HG02759 (cell line): ENCODE measurements around the gene PI4K2B.
"Not testable (repeated sequence)": the region's sequence is repeated elsewhere in the genome, so short reads cannot be mapped to it uniquely, and the experiment has no call there.

Experiments used
- ATAC-seq: cut with Tn5 transposase; IDR thresholded peaks from one replicate; pipeline ENCODE4 v1.9.1; 2021; ENCODE audit warnings: mild to moderate bottlenecking, moderate library complexity; ENCODE audit not compliant: unreplicated experiment

Gene PI4K2B

DNA sequence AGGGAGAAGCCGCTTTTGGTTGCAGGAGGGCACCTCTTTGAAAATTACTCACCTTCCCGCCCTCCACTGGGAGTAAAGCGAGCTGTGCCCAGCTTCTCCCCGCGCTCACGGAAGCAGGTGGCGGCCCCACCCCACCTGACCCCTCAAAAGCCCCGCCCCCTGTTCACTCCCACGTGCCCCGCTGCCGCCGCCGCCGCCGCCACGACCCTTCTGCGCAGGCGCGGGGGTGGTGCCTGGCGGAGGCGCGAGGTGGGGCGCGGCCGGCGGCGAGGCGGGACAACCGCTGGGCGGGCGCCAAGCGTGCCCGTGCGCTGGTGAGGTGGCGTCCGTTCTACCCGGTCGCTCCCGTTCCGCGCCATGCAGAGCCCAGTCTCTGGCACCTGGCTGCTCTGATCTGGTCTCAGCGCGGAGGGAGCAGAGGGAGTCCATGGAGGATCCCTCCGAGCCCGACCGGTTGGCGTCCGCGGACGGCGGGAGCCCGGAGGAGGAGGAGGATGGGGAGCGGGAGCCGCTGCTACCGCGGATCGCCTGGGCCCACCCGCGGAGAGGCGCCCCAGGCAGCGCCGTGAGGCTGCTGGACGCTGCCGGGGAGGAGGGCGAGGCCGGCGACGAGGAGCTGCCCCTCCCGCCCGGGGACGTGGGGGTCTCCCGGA, at the start of gene PI4K2B:
PI4K2B (plus strand) TSS at position 297 of the 653 bp plus-strand sequence; CDS start at position 428, 131 bp downstream.
- ATAC-seq: peak; percentile 83

GRCh38 chr4:25184056-25184455, 49.8 kb upstream of the PI4K2B start:
- ATAC-seq: no peak

- ATAC-seq: no peak
Observed at GRCh38 chr4:25190407-25190806, 43.4 kb upstream of the PI4K2B start.

DNA sequence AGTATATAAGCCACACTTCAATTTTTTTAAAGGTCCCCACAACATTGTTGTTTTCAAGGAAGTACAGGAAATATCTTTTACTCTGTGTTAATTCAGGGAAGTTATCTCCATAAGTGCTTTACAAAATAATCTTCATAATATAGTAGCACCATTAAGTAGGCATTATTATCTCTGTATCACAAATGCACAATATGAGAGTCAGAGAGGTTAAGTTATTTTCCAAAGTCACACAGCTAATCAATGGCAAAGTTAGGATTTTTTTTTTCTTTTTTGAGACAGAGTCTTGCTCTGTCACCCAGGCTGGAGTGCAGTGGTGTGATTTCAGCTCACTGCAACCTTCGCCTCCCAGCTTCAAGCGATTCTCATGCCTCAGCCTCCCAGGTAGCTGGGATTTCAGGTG, 35.1 kb upstream of the PI4K2B start:
- no peak for ATAC-seq

GRCh38 chr4:25207997-25208396, 25.8 kb upstream of the PI4K2B start:
- no peak for ATAC-seq

- ATAC-seq: no peak
Observed at GRCh38 chr4:25209702-25210101, 24.1 kb upstream of the PI4K2B start.

- no peak for ATAC-seq
Observed at GRCh38 chr4:25211721-25212120, 22.1 kb upstream of the PI4K2B start.

DNA sequence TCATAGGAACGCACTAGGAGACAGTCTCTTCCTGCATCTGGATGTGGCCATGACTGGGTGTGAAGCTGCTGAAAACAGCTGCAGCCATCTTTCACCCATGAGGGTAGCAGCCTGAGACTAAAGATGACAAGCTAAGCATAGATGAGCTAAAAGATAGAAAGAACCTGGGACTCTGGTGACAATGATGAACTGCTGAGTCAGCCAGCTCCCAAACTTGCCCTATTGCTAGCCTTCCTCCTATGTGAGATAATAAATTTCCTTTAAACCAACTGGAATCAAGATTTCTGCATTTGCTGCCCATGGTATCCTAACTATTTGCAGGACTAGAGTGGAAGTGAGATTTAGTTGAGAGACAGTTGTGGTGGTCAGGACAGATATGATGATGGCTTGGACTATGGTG, 21.0 kb upstream of the PI4K2B start:
- ATAC-seq: no peak

- ATAC-seq: no peak
Observed at GRCh38 chr4:25213347-25213979, 20.4 kb upstream of the PI4K2B start.

DNA sequence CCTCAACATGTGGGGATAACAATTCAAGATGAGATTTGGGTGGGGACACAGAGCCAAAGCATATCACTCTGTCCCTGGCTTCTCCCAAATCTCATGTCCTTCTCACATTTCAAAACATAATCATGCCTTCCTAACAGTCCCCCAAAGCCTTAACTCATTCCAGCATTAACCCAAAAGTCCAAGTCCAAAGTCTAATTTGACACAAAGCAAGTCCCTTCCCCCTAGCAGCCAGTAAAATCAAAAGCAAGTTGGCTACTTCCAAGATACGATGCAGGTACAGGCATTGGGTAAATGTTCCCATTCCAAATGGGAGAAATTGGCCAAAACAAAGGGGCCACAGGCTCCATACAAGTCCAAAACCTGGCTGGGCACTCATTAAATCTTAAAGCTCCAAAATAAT, 19.1 kb upstream of the PI4K2B start:
- ATAC-seq: not testable (repeated sequence)

GRCh38 chr4:25215511-25215910, 18.3 kb upstream of the PI4K2B start:
- no peak for ATAC-seq

DNA sequence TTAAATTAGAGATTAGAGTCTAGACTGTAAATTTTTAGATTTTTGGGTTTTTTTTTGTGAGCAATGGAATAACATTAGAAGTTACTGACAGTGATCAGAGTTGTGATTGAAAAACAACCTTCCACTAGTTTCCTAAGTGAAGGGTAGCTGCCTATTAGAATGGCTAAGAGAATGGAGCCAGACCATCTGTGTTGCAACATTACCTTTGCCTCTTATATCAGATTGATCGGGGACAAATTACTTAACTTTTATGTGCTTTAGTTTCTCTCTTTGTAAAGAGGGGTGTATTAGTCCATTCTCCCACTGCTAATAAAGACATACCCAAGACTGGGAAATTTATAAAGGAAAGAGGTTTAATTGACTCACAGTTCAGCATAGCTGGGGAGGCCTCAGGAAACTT, 12.5 kb upstream of the PI4K2B start:
- no peak for ATAC-seq

GRCh38 chr4:25223802-25224375, 9.9 kb upstream of the PI4K2B start:
- ATAC-seq: no peak

GRCh38 chr4:25229804-25230203, 4.0 kb upstream of the PI4K2B start:
- no peak for ATAC-seq

GRCh38 chr4:25233194-25233593, 639 bp upstream of the PI4K2B start:
- no peak for ATAC-seq

GRCh38 chr4:25234390-25235370, 847 bp downstream of the PI4K2B start:
- ATAC-seq: peak; percentile 55

DNA sequence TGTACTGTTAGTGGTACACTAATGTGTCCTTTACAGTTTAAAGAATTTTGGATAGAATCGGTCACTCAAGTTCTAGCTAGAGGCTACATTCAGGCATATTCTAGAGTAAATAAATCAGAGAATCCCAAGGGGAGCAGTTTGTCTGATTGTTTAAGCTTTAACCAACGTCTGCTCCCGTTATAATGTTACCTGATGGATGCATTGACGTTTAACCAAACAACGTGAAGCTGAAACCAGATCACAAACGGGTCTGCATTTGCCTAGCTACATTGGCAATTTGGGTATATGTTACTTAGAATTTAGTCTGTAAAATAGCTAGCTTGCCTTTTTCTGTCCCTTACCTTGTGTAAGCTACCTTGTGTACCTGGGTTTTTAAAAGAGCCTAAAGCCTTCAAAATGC, 1.6 kb downstream of the PI4K2B start:
- no peak for ATAC-seq

DNA sequence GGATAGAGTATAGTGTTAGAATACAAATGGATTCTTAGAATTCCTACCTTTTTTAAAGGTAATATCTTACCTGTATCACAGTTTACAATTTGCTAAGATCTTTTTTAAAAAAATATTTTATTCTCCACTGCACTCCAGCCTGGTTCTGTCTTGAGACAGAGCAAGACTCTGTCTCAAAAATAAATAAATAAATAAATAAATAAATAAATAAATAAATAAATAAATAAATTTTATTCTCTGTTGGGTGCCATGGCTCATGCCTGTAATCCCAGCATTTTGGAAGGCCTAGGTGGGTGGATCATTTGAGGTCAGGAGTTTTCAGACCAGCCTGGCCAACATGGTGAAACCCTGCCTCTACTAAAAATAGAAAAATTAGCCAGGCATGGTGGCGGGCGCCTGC, 2.2 kb downstream of the PI4K2B start:
- ATAC-seq: not testable (repeated sequence)

- ATAC-seq: no peak
Observed at GRCh38 chr4:25236971-25237370, 3.1 kb downstream of the PI4K2B start.

- no peak for ATAC-seq
Observed at GRCh38 chr4:25238052-25238451, 4.2 kb downstream of the PI4K2B start.

GRCh38 chr4:25239528-25239927, 5.7 kb downstream of the PI4K2B start:
- ATAC-seq: not testable (repeated sequence)
